ENCODE data around the gene GRHL1. TPM values are rescaled to one million over a fixed set of nuclear protein-coding genes. Genes with fewer than 3 reads are reported as not detected.

The GRHL1 gene
- total and polyA plus RNA-seq, 2 donors (not counting 3 experiments of a cell fraction or from before 2014, with no cell fraction given) = 0.37 to 1.1 TPM

DNA sequence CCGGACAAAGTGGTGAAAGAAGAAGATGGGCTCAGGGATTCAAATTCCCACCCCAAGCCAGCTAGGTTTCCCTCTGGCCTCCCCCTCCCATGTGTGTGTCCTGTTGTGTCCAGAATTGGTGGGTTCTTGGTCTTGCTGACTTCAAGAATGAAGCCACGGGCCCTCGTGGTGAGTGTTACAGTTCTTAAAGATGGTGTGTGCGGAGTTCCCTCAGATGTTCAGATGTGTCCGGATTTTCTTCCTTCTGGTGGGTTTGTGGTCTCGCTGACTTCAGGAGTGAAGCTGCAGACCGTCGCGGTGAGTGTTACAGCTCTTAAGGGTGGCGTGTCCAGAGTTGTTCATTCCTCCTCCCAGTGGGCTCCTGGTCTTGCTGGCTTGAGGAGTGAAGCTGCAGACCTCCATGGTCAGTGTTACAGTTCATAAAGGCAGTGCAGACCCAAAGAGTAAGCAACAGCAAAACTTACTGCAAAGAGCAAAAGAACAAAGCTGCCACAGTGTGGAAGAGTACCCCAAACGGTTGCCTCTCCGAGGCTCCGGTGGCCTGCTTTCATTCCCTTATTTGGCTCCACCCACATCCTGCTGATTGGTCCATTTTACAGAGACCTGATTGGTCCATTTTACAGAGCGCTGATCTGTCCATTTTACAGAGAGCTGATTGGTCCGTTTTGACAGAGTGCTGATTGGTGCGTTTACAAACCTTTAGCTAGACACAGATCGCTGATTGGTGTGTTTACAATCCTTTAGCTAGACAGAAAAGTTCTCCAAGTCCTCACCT is 54.2 kb downstream of the GRHL1 start:
- Histone ChIP-seq H3K79me2 (ENCODE audit: control insufficient read depth, insufficient read depth, low read length) (no peaks in the 10 kb centered on the region), H3K4me3 (replicated peaks in 1 of 3; ENCODE audit: insufficient read depth in 1 of 3, low read depth in 1 of 3, low read length in 3 of 3) (no peak overlapping the region), H4K20me1 (replicated peaks; ENCODE audit: control insufficient read depth, extremely low read depth, insufficient read depth, low read length) (no peaks in the 10 kb centered on the region), H3K9me3 (replicated peaks; ENCODE audit: control insufficient read depth, insufficient read depth, low read length) (no peaks in the 10 kb centered on the region), H3K9me1 (replicated peaks; ENCODE audit: control insufficient read depth, extremely low read depth, insufficient read depth, low read length) (no peaks in the 10 kb centered on the region), H3K4me1 (ENCODE audit: control insufficient read depth, extremely low read depth, insufficient read depth, low read length) (no peaks in the 10 kb centered on the region), H2AFZ (ENCODE audit: low read depth, low read length) (no peak overlapping the region), H3K4me2 (ENCODE audit: insufficient read depth, low read length) (no peak overlapping the region), H3K27me3 (ENCODE audit: control insufficient read depth in 2 of 2, insufficient read depth in 2 of 2, low read length in 2 of 2) (no peaks in the 10 kb centered on the region), H3K27ac (ENCODE audit: insufficient read depth, low read depth, low read length) (no peak overlapping the region), H3K36me3 (ENCODE audit: control insufficient read depth in 2 of 2, extremely low read depth in 1 of 2, insufficient read depth in 2 of 2, low read length in 2 of 2) (no peaks in the 10 kb centered on the region), H3K9ac (replicated peaks; ENCODE audit: extremely low read depth, insufficient read depth, low read length) (no peak overlapping the region)
- CTCF ChIA-PET = interaction anchor here (1.0 to 5.7 kb wide), 3 partner anchors 22 to 91 kb away, joined by 3 to 53 read pairs (median 3); no protein-coding TSS in a partner anchor
- POLR2A ChIA-PET = no interaction called here
- TF ChIP-seq MYC (IDR thresholded peaks at IDR 0.05; ENCODE audit: low read depth, low read length) = no peak
- no peak for TF ChIP-seq POLR2AphosphoS5 (IDR thresholded peaks at IDR 0.05; ENCODE audit: insufficient read depth, low read depth, low read length)
- no peak for TF ChIP-seq GATA2 (IDR thresholded peaks at IDR 0.05; ENCODE audit: insufficient read depth, insufficient read length, low read depth, low read length)
- TF ChIP-seq FOS (IDR thresholded peaks at IDR 0.05; ENCODE audit: borderline replicate concordance, insufficient read depth, low read length) = no peak
- TF ChIP-seq CTCF (IDR thresholded peaks at IDR 0.05; ENCODE audit: extremely low read depth in 1 of 2, insufficient read depth in 1 of 2, low read depth in 1 of 2, low read length in 2 of 2) = no peak
- TF ChIP-seq MAX (IDR thresholded peaks at IDR 0.05; ENCODE audit: insufficient read depth, insufficient read length) = no peak
- TF ChIP-seq POLR2A (IDR thresholded peaks at IDR 0.05; ENCODE audit: low read depth, low read length) = no peak
- no peak for TF ChIP-seq EZH2 (IDR thresholded peaks at IDR 0.05; ENCODE audit: borderline replicate concordance, low read depth, low read length, severe bottlenecking)
- no peak for TF ChIP-seq JUN (IDR thresholded peaks at IDR 0.05; ENCODE audit: borderline replicate concordance, insufficient read depth, insufficient read length, low read depth)
- dilution Hi-C loops (cut with MboI; ENCODE audit: extremely low pct_ligation_motif_present, low sequenced_read_pairs) (no loop called here), intact Hi-C loops (cut with micrococcal nuclease) (no loop called here)
- no TSS peak for BruUV-seq (replicated peaks)
- DNase-seq (ENCODE audit: low read depth, low spot score) (no peak), FAIRE-seq (no peak)

Data from endothelial cell of umbilical vein (primary cell).